HK-2 (cell line): ENCODE data around the gene PLCXD1.
"Not testable (repeated sequence)": the region's sequence is repeated elsewhere in the genome, so short reads cannot be mapped to it uniquely, and the experiment has no call there.

Experiments
- DNase-seq: peaks from one replicate; pipeline ENCODE4 v3.0.0-alpha.2; 2018; ENCODE audit not compliant: unreplicated experiment

Gene PLCXD1, protein sequence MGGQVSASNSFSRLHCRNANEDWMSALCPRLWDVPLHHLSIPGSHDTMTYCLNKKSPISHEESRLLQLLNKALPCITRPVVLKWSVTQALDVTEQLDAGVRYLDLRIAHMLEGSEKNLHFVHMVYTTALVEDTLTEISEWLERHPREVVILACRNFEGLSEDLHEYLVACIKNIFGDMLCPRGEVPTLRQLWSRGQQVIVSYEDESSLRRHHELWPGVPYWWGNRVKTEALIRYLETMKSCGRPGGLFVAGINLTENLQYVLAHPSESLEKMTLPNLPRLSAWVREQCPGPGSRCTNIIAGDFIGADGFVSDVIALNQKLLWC

GRCh38 chrX:281166-281999, at the start of gene PLCXD1:
Gene PLCXD1 (plus strand): TSS chrX:281381. CDS start chrX:284188, 2,807 bp downstream.
- DNase-seq, result peak; percentile 42

- not testable (repeated sequence) for DNase-seq
Measured at GRCh38 chrX:231637-232277, 49.4 kb upstream of the PLCXD1 start.

DNA sequence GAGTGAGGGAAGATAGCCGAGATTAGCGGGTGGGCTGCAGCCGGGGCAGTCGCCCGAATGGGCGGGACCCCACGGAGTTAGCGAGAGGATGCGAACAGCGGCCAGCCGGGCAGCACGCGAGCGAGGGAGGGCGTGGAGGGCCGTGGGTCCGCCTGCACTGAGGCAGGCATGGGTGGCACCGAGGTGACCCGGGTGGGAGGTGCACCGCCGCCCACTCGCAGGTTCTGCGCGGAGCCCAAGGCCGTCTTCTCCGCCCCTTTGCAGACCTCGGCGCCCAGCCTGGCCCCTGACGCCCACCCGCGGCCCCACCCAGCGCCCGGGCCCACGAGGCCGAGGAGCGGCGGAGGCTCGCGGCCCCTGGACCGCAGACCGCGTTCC, 48.9 kb upstream of the PLCXD1 start:
- not testable (repeated sequence) for DNase-seq

DNA sequence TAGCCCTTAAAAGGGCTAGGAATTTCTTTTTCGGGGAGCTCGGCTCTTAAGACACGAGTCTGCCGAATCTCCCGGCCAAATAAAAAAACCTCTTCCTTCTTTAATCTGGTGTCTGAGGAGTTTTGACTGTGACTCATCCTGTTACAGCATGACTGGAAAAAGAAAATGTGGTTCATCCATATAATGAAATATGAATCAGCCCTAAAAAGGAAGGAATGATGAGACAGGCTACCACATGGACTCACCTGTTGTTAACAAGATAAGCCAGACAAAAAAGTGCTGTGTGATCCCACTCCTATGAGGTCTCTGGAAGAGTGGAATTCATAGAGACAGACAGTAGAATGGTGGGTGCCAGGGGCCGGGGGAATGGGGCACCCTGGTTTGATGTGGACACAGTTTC, 45.0 kb upstream of the PLCXD1 start:
- DNase-seq, result not testable (repeated sequence)

- DNase-seq, result no peak
Measured at GRCh38 chrX:250965-251364, 30.2 kb upstream of the PLCXD1 start.

GRCh38 chrX:251396-252243, 29.6 kb upstream of the PLCXD1 start:
- not testable (repeated sequence) for DNase-seq

DNA sequence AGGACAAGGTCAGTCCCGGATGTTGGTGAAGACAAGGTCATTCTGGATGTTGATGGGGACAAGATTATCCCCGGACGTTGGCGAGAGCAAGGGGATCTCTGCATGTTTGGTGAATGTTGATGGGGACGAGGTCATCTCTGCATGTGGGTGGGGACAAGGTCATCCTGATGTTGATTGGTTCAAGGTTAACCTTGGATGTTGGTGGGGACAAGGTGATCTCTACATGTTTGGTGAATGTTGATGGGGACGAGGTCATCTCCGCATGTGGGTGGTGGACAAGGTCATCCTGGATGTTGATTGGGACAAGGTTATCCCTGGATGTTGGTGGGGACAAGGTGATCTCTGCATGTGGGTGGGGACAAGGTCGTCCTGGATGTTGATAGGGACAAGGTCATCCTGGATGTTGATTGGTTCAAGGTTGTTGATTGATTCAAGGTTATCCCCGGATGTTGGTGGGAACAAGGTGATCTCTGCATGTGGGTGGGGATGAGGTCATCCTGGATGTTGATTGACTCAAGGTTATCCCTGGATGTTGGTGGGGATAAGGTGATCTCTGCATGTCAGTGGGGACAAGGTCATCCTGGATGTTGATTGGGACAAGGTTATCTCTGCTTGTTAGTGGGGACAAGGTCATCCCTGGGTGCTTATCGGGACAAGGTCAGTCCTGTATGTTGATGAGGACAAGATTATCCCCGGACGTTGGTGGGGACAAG, 28.8 kb upstream of the PLCXD1 start:
- DNase-seq, result no peak

DNA sequence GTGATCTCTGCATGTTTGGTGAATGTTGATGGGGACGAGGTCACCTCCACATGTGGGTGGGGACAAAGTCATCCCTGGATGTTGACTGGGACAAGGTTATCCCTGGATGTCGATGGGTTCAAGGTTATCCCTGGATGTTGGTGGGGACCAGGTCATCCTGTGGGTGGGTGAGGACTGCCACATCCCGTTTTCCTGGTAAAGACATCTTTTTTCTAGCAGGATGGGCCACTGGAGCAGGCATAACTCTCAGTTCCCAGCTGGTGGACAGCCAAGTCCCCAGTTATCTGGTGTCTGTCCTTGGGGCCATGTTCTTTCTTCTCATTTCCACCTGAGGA, 28.3 kb upstream of the PLCXD1 start:
- DNase-seq, result no peak

DNA sequence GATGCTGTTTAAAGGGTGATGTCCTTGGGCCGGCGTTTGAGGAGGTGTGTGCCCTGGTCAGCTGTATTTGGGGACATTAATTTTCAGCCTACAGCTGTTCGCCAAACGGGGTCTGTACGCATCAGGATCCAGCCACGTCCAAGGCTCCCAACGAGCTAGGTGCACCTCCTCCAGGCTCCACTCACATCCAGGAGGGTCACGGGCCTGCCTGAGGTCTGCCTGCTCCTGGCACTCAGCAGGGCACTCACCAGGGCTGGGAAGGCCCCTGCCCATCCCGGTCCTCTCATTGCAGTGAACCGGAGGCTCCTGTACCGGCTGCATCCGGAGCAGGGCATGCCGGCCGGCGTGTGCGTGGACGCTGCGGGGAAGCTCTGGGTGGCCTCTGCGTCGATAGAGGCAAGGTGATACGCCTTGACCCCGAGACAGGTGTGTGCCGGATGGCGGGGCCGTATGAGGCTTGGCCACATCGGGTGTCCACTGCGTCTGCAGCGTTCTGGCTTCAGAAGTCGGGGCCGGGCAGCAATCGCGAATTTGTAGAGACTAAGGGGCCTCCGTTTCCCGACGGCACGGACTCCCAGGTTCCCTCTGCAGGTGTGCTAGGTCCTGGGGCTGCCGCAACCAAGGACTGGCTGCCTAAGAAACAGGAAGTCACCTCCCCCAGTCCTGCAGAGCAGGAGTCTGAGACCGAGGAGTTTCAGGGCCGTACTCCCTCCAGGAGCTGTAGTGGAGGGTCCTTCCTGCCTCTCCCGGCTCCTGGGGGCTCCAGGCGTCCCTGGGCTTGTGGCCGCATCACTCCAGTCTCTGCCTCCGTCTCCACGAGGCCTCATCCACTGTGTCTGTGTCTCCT, 27.5 kb upstream of the PLCXD1 start:
- DNase-seq, result no peak

DNA sequence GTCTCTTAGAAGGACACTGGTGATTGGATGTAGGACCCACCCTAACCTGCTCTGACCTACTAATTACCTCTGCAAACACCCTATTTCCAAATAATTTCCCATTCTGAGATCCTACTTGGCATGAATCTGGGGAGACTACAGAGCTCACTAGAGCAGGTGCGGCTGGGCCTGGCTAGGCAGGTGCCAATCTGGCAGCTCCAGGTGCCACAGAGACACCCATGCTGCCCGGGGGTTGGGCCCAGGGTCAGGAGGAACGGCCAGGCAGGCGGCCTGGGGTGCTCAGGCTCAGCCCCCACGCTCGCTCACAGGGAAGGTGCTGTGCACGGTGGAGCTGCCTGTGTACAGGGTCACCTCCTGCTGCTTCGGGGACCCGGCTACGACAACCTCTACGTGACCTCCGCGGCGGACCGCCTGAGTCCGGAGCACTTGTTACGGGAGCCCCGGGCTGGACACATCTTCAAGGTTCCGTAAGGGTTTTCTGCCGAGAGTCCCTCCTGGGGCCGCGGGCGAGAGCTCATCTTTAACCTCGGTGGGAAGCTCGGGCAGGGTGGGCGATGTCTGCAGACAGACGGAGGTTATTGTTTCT, 26.5 kb upstream of the PLCXD1 start:
- no peak for DNase-seq

DNA sequence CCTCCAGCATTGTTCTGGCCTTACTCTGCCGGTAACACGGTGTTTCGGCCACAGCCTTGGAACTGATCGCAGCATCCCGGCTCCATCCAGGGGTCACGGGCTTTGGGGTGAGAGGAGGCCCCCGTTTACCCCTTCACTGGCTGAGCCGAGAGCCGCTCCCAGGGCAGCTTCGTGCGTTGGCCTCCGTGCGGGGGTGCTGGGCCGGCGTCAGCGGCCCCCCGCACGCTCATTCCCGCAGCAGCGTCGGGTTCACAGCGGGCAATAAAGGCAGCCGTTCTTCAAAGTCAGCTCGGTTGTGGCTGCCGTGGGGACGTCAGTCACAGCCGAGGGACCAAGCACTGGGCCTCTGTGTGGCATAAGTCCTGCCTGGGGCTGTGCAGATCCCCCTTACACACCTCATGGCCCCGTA, 25.3 kb upstream of the PLCXD1 start:
- DNase-seq, result no peak

DNA sequence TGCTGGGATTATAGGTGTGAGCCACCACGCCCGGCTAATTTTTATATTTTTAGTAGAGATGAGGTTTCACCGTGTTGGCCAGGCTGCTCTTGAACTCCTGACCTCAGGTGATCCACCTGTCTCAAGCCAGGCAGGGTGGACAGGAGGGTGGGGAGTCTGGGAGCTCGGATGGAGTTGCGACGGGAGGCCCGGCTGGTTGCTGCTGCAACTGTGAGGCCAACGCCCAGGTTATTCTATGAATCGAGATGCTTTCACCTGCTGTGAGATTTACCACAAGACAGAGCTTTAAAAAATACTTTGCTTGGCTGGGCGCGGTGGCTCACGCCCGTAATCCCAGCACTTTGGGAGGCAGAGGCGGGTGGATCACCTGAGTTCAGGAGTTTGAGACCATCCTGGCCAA, 24.1 kb upstream of the PLCXD1 start:
- DNase-seq, result not testable (repeated sequence)

DNA sequence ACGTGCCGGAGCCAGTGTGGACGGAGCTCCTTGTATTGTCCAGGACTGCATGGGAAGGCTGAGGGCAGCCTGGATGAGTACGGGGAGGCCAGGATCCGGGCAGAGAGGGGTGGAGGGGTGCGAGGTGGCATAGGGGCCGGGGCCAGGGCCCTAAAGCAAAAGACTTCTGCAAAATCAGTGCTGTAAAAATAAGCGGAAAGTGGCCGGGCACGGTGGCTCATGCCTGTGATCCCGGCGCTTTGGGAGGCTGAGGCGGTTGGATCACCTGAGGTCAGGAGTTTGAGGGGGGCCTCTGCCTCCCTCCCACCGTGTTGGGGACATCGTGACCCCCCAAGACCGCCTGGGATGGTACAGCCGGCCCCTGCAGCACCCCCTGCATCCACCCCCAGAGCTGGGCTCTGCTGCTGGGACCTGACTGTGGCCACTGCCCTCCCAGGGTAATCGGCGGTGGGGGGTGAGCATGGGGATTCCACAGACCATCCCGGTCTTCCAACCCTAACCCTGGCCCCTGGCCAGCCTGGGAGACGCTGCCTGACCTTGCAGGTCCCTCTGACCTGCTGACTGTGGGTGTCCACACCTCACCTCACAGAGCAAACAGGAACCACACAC, 23.4 kb upstream of the PLCXD1 start:
- no peak for DNase-seq

- DNase-seq, result no peak
Measured at GRCh38 chrX:258291-259040, 22.7 kb upstream of the PLCXD1 start.

DNA sequence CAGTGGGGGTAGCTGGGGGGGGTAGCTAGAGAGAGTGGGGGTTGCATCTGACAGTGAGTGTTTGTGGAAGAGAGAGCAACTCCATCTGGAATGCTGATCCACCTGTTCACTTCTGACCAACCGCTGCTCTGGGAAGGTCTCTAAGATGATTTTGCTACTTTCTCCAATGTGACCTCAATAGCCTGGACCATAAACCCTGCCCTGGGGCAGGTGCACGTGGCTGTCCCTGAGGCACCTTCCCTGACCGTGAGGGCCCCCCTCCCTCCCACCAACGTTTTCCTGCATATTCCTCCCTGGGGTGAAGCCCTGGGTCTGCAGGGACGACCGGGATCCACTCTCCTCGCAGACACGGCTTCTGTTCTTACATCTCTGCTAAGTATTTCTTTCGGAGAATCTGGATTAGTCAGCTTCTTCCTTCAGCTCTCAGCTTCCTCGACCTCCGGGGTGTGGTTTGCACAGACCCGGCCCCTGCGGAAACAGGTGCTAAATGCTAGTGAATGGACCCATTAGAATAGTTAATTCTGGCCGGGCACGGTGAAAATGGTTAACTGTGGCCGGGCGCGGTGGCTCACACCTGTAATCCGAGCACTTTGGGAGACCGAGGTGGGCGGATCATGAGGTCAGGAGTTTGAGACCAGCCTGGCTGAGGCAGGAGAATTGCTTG, 21.4 kb upstream of the PLCXD1 start:
- DNase-seq, result no peak

- no peak for DNase-seq
Measured at GRCh38 chrX:261167-261918, 19.8 kb upstream of the PLCXD1 start.

DNA sequence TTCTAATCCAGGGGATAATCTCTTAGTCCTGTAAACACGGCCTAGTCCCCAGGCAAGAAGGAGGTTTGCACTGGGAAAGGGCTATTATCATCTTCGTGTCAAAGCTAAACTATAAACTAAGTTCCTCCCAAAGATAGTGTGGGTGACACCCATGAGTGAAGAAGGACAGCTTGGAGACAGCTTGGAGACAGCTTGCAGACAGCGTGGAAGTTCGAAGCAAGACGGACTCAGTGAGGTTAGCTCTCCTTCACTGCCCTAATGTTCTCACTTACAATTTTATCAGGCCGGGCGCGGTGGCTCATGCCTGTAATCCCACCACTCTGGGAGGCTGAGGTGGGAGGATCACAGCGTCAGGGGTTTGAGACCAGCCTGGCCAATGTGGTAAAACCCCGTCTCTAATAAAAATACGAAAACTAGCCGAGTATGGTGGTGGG, 19.2 kb upstream of the PLCXD1 start:
- DNase-seq, result no peak
